ENCODE measurements around the gene CACNA1B. TPM values are rescaled to one million over a fixed set of nuclear protein-coding genes. Genes with fewer than 3 reads are reported as not detected.

Gene CACNA1B
- polyA plus RNA-seq, 2 of the 4 experiments (the other 2 are of a cell fraction), result 0.03 to 0.06 TPM

DNA sequence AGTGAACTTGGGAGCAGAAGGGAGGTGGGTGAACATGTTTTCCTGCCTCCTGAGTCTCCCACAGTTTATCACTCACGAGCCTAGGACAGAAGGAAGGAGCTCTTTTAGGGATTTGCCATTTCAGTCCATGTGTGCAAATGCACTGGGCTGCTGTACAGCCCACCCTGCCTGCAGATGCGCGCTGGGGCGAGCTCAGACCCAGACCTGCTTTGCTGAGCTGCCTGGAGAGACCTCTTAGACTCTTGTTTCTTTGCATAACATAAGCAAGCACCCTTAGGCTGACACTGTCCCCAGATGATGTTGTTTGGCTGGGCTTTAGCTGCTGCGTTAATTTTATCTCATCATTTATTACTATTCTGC, 199.0 kb downstream of the CACNA1B start:
- Histone ChIP-seq H3K27ac (no peak overlapping the region), H3K4me3 (no peak overlapping the region)
- CTCF ChIA-PET, result interaction anchor here (1.2 kb wide), 1 partner anchor 404 kb away, joined by 3 read pairs; no protein-coding TSS in a partner anchor

DNA sequence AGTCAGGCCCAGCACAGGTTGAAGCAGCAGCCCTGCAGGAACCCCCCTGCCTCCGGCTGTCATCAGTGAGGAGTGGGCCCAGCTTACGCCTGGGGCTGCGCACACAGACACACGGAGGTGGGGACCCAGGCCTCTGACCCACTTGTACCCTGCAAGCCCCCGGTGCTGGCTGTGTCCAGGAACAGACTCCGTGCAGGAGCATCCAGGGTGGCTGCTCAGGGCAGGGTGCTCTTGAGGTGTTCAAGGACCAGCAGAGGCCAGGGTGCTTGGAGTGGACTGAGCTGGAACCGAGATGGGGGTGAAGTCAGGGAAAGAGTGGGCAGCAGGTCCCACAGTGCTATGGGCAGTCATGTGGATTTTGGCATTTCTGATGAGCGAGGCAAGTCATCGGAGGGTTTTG, 199.5 kb downstream of the CACNA1B start:
- Histone ChIP-seq H3K4me1 (no peaks in the 10 kb centered on the region), H3K9me3 (no peaks in the 10 kb centered on the region), H3K27ac (no peak overlapping the region), H3K4me3 (no peak overlapping the region), H3K4me2 (no peak overlapping the region)
- TF ChIP-seq, protein P1, sequence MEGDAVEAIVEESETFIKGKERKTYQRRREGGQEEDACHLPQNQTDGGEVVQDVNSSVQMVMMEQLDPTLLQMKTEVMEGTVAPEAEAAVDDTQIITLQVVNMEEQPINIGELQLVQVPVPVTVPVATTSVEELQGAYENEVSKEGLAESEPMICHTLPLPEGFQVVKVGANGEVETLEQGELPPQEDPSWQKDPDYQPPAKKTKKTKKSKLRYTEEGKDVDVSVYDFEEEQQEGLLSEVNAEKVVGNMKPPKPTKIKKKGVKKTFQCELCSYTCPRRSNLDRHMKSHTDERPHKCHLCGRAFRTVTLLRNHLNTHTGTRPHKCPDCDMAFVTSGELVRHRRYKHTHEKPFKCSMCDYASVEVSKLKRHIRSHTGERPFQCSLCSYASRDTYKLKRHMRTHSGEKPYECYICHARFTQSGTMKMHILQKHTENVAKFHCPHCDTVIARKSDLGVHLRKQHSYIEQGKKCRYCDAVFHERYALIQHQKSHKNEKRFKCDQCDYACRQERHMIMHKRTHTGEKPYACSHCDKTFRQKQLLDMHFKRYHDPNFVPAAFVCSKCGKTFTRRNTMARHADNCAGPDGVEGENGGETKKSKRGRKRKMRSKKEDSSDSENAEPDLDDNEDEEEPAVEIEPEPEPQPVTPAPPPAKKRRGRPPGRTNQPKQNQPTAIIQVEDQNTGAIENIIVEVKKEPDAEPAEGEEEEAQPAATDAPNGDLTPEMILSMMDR (IDR thresholded peaks at IDR 0.05), result no peak
- TF ChIP-seq NR3C1 (IDR thresholded peaks at IDR 0.05) (no peak), FOXS1 (CRISPR knock-in tag; IDR thresholded peaks at IDR 0.05) (no peak), SREBF2 (IDR thresholded peaks at IDR 0.05) (no peak)
- CTCF ChIA-PET, result interaction anchor here (1.2 kb wide), 1 partner anchor 404 kb away, joined by 3 read pairs; no protein-coding TSS in a partner anchor
- 40% methylated on average over 7 of the region's 9 CpGs for WGBS (ENCODE audit: missing lambda C conversion rate)
- POLR2A ChIA-PET, result no interaction called here
- no peak for FAIRE-seq
- no peak for DNase-seq (ENCODE audit: low read depth in 1 of 2, low spot score in 1 of 2)
- ATAC-seq, result no peak

More for the DNA sequence above, 199.0 kb downstream of the CACNA1B start:
- no peak for TF ChIP-seq ZFP36 (IDR thresholded peaks at IDR 0.05; ENCODE audit: borderline replicate concordance, partially characterized antibody)
- no peak for TF ChIP-seq BHLHE40 (IDR thresholded peaks at IDR 0.05; ENCODE audit: low read depth, low read length)
- TF ChIP-seq NFE2L2 (conservative IDR thresholded peaks at IDR 0.05; ENCODE audit: low read length), result no peak
- TF ChIP-seq CBX2 (IDR thresholded peaks at IDR 0.05; ENCODE audit: borderline replicate concordance, low read depth), result no peak
- TF ChIP-seq, protein P2, sequence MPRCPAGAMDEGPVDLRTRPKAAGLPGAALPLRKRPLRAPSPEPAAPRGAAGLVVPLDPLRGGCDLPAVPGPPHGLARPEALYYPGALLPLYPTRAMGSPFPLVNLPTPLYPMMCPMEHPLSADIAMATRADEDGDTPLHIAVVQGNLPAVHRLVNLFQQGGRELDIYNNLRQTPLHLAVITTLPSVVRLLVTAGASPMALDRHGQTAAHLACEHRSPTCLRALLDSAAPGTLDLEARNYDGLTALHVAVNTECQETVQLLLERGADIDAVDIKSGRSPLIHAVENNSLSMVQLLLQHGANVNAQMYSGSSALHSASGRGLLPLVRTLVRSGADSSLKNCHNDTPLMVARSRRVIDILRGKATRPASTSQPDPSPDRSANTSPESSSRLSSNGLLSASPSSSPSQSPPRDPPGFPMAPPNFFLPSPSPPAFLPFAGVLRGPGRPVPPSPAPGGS (IDR thresholded peaks at IDR 0.05), result no peak
- no peak for TF ChIP-seq PHF8 (IDR thresholded peaks at IDR 0.05; ENCODE audit: borderline replicate concordance, low read depth)
- TF ChIP-seq POLR2A (IDR thresholded peaks at IDR 0.05; ENCODE audit: low read length), result no peak
- no peak for TF ChIP-seq CBX8 (IDR thresholded peaks at IDR 0.05)
- TF ChIP-seq, protein P3, sequence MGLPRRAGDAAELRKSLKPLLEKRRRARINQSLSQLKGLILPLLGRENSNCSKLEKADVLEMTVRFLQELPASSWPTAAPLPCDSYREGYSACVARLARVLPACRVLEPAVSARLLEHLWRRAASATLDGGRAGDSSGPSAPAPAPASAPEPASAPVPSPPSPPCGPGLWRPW (IDR thresholded peaks at IDR 0.05), result no peak
- no peak for TF ChIP-seq EHMT2 (IDR thresholded peaks at IDR 0.05; ENCODE audit: low read depth)
- no peak for TF ChIP-seq KDM5A (IDR thresholded peaks at IDR 0.05)
- no peak for TF ChIP-seq KDM1A (IDR thresholded peaks at IDR 0.05; ENCODE audit: low read depth)
- TF ChIP-seq POLR2AphosphoS2 (conservative IDR thresholded peaks at IDR 0.05; ENCODE audit: low read length), result no peak
- no peak for TF ChIP-seq JUNB (IDR thresholded peaks at IDR 0.05)
- POLR2A ChIA-PET, result no interaction called here
- no peak overlapping the region for H3K4me2 ChIP-seq
- DNase-seq (ENCODE audit: low read depth in 1 of 2, low spot score in 1 of 2) (no peak), FAIRE-seq (no peak), ATAC-seq (no peak)
- WGBS (ENCODE audit: missing lambda C conversion rate), result 62% methylated on average over 5 of the region's 5 CpGs
- no peaks in the 10 kb centered on the region for H3K9me3 ChIP-seq
- no peaks in the 10 kb centered on the region for H3K4me1 ChIP-seq

DNA sequence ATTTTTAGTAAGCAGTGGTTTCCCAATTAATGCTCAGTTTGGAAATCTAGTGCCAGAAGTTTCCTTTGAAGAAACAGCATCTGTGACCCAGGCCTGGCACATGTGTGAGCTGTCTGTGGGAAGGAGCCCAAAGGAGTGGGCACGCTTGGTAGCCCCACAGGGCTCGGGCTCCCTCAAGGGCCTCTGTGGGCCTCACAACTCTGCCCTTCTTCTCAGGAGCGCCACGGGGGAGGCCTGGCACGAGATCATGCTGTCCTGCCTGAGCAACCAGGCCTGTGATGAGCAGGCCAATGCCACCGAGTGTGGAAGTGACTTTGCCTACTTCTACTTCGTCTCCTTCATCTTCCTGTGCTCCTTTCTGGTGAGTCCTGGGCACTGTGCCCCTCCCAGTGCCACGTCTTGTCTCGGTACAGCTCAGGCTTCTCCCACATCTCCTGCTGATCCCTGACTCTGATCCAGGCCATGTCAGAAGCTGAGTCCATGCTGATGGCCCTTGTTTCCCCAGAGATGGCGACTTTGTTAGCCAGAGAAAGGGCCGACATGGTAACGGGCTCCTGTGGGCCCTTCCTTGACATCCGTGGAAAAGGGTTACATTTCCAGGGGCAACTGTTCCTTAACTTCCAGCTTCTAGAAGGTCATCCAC, 200.4 kb downstream of the CACNA1B start:
- CTCF ChIA-PET, result interaction anchor here (1.5 kb wide), 1 partner anchor 10 kb away, joined by 6 read pairs; no protein-coding TSS in a partner anchor
- FAIRE-seq, result no peak
- POLR2A ChIA-PET, result no interaction called here

DNA sequence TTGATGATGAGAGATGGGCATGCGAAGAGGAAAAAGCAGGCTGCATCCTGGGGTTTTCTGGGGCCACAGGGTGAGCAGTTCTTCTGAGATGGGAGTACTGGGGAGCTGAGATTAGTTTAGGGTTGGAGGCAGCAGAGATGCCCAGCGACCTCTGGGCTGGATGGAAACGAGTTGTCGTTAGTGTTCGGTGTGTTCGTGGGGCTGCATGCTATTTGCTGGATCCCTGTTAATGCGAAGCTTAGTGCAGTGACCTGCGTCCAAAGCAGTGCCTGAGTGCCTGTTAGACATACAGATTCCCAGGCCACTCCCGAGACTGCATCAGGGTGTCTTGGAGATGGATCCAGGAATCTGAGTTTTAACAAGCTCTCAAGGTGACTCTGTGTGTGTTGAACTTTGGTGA, 201.3 kb downstream of the CACNA1B start:
- DNase-seq (ENCODE audit: low read depth in 1 of 2, low spot score in 1 of 2) (no peak), FAIRE-seq (no peak), ATAC-seq (no peak)
- 51% methylated on average over 8 of the region's 9 CpGs for WGBS (ENCODE audit: missing lambda C conversion rate)
- TF ChIP-seq CHD4 (IDR thresholded peaks at IDR 0.05; ENCODE audit: borderline replicate concordance), result no peak
- ChIA-PET CTCF (interaction anchor here (1.1 to 1.5 kb wide), 2 partner anchors 9 to 11 kb away, joined by 3 to 6 read pairs; no protein-coding TSS in a partner anchor), POLR2A (no interaction called here)
- Histone ChIP-seq H3K4me1 (no peaks in the 10 kb centered on the region), H3K4me2 (no peak overlapping the region), H3K9me3 (peaks cover 3% of the 10 kb centered on the region; the same call in 1 of the 3 replicates), H3K4me3 (no peak overlapping the region), H3K27ac (no peak overlapping the region)

More for the DNA sequence above, 200.4 kb downstream of the CACNA1B start:
- Histone ChIP-seq H3K4me1 (no peaks in the 10 kb centered on the region), H3K4me3 (no peak overlapping the region), H3K9me3 (no peaks in the 10 kb centered on the region), H3K27ac (no peak overlapping the region), H3K4me2 (no peak overlapping the region)
- ATAC-seq (no peak), DNase-seq (ENCODE audit: low read depth in 1 of 2, low spot score in 1 of 2) (no peak)
- WGBS (ENCODE audit: missing lambda C conversion rate), result 37% methylated on average over 13 of the region's 13 CpGs
- no peak for TF ChIP-seq KDM1A (IDR thresholded peaks at IDR 0.05; ENCODE audit: low read depth)
